GM18520 (cell line): ENCODE measurements around the gene SAMD11.

Experiments used
- ATAC-seq: cut with Tn5 transposase; IDR thresholded peaks from one replicate; pipeline ENCODE4 v1.9.1; 2021; ENCODE audit not compliant: unreplicated experiment

The SAMD11 gene

DNA sequence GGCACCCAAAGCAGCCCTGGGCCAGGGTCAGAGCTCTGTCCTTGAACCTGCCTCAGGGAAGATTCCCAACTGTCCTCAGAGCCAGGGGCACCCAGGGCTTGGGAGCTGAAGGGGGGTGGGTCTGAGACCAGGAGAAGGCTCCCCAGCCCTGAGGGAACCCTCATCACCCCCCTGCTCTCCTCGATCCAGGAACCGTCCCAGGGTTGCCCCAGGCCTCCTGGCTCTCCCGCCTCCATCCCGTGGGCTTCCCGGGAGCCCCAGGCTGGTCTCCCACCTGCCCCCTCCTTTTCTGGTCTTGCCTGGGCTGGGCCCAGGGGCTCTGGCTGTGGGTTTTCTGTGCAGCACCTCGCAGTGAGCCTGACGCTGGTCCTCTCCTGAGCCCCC is 6.7 kb upstream of the SAMD11 start:
- no peak for ATAC-seq

- no peak for ATAC-seq
Measured at GRCh38 chr1:917466-918091, 6.1 kb upstream of the SAMD11 start.

- no peak for ATAC-seq
Measured at GRCh38 chr1:918353-918752, 5.4 kb upstream of the SAMD11 start.

- ATAC-seq, result no peak
Measured at GRCh38 chr1:918843-919242, 4.9 kb upstream of the SAMD11 start.

GRCh38 chr1:919271-919872 is 4.4 kb upstream of the SAMD11 start:
- ATAC-seq, result no peak

DNA sequence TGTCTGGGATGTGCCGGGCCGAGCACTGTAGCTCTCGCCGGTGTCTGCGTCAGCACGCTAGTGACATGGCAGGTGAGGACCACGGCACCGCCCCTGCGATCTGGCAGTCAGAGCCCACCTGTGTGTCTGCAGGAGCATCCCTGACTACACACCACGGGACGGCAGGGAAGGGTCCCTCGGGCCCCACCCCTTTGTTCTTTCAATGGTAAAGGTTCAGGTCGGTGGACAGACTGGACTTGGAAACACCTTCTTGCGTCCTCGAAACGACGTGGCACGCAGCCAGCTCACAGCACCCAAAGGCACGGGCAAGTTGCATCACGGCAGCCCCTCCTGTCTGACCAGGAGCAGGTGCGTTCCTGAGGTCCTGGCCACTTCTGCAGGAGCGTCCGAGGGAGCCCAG is 3.7 kb upstream of the SAMD11 start:
- no peak for ATAC-seq

GRCh38 chr1:920521-920920 is 3.2 kb upstream of the SAMD11 start:
- ATAC-seq, result no peak

DNA sequence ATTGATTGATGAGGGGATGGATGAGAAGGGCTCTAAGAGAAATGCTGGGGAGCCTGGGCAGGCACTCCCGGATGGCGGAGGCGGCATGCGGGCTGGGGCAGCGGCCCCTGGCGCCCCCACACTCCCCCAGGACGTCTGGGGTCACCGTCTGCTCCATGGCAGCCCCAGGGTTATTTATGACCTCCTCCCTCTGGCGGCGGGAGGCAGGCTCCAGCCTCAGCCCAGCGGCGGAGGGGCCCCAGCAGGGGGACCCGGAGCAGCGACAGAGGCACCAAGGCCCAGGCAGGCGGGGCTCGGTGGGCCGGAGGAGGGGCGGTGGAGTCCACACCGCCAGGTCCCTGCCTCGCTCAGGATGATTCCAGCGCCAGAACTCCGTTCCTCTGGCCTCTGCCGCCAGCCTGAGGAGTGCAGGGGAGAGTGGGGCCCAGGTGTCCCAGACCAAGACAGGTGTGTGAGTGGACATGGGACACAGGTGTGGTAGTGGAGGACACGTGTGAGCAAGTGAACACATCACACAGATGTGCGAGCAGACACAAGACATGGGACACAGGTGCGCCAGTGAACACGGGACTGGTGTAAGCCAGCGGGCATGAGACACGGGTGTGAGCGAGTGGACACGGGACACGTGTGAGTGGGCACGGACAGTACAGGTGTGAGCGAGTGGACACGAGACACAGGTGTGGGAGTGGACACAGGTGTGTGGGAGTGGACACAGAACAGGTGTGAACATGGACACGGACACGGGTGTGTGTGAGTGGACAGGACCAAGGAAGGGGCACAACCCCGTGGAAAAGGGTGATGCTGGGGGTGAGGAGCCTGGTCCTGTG is 2.5 kb upstream of the SAMD11 start:
- ATAC-seq, result no peak

DNA sequence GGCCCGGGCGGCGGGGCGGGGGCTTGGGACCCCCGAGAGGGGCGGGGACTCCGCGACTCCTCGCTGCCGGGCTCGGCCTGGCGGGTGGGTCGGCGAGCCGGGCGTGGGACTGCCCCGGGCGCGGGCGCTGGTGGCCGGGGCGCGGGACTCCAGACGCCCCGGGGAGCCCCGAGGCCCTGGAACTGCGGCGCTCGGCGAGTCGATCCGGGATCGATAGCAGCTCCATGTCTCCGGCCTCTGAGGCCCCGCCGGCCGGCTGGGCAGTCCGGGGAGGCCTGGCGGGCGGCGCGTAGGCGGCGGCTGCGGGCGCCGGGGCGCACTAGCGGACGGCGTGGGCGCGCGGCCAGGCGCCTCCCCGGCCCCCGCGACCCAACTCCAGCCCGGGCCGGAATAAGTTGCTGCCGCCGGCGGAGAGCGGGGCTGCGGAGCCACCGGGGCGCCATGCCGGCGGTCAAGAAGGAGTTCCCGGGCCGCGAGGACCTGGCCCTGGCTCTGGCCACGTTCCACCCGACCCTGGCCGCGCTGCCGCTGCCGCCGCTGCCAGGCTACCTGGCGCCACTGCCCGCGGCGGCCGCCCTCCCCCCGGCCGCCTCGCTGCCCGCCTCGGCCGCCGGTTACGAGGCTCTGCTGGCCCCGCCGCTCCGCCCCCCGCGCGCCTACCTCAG is 400 bp downstream of the SAMD11 start:
- ATAC-seq, result no peak

- no peak for ATAC-seq
Measured at GRCh38 chr1:924656-925560, 1.2 kb downstream of the SAMD11 start.

DNA sequence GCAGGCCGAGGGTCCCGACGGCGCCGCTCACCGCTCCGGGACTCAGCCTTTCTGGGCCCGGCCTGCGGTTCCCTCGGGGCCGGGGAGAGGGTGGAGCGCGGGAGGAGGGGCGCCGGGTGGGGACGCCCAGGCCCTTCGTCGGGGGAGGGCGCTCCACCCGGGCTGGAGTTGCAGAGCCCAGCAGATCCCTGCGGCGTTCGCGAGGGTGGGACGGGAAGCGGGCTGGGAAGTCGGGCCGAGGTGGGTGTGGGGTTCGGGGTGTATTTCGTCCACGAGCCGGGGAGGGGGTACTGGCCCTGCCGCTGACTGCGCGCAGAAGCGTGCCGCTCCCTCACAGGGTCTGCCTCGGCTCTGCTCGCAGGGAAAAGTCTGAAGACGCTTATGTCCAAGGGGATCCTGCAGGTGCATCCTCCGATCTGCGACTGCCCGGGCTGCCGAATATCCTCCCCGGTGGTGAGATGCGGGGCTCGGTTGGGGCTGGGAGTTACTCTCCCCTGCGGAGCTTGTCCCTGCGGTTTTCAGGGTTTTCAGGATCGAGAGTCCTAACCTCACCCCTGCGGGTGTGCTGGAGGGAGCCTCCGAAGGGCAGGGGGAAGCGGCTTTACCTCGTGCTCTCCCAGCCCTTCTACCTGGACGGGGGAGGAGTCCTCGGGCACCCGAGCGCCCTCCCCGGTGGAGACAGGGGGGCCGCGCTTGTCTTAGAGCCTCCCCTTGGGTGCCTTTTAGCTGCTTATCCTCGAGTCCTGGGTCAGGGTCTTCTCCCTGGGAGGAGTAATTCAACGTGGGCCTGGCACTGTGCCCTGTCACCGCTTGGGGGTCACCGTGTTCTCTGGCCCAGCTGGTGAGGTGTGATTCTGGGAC is 2.1 kb downstream of the SAMD11 start:
- no peak for ATAC-seq

DNA sequence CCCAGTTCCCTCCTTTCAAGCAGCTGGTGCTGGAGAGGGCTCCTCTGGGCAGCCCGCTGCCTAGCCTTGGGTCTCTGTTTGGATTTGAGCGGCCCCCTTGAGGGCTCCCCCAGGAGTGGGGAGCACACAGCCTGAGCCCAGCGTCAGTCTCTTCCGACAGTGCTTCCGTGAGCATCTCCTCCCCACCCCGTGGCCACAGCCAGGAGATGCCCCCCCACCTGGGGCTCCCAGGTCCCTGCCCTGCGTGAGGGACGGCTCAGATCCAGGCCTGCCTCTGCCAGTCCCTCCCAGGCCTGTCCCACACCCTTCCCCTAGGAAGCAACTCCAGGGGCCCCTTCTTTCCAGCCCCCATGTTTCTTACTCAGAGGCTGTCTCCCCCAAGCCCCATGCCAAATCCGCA is 3.5 kb downstream of the SAMD11 start:
- no peak for ATAC-seq

DNA sequence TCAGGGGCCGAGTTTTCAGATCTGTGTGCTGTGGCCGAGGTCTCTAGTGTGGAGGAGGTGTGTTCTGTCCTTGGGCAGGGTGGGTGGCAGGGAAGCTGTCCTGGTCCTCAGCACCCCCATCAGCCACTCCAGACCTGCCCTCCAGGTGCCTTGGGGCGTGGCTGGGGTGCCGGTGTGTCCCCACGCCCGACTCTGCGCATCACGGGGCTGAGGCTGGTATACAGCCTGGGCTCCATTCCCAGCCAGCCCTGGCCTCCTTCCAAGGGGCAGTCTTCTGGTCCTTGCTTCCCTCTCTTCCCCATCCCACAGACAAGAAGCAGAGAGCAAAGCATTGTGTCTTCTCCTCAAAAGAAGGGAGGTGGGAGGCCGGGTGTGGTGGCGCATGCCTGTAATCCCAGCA is 4.0 kb downstream of the SAMD11 start:
- ATAC-seq, result no peak

GRCh38 chr1:928825-929661 is 5.3 kb downstream of the SAMD11 start:
- no peak for ATAC-seq

DNA sequence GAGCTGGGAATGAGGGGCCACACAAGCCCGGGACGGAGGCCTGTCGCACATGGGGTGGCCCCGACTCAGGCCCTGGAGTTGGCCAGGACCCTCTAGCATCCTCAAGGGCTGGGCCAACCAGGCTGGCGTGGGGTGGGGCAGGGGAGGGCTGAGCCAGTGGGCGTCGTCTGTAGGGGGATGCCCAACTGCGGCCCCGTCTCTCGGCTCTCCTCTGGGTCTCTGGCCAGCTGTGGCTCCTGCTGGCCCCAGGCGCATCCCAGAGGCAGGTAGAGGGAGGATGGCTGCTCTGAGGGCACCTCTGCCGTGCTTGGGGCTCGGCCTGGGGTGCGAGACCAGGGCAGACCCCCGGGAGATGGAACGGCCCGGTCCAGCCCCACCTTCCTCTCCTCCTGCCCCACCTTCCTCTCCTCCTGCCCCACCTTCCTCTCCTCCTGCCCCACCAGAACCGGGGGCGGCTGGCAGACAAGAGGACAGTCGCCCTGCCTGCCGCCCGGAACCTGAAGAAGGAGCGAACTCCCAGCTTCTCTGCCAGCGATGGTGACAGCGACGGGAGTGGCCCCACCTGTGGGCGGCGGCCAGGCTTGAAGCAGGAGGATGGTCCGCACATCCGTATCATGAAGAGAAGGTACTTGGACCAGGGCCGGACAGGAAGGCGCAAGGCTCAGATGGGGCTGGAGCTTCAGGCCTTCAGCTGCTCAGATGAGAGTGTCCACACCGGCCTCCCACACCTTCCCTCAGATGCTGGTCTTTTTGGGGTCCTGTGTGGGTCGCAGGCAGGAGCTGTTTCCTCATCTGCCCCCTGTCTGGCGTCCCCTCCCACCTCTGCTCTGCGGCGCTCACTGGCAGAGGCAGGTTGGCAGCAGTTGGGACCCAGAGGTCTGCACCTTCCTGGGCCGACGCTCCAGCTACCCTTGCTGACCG is 6.2 kb downstream of the SAMD11 start:
- ATAC-seq, result no peak

DNA sequence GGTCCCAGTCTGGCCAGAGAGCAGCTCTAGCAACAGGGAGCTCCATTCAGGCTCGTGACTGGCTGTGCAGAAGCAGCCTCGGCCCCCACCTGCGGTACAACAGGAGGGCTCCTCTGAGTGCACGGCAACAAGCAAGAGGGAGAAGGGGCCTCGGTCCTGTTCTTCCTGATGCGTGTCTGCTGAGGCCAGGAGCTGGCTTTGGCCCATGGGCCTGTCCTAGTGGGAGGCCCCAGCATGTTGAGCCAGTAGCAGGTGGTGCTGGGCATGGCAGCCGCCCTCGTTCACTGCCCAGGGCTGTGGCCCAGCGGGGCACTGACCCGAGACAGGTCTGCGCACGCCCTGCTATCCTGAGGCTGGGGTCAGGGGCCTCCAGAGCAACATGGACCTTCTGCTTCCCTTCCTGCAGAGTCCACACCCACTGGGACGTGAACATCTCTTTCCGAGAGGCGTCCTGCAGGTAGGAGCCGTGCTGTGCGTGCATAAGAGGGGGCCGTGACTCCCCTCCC is 7.0 kb downstream of the SAMD11 start:
- no peak for ATAC-seq

- no peak for ATAC-seq
Measured at GRCh38 chr1:931380-932172, 7.9 kb downstream of the SAMD11 start.
